DOHH2 (cell line): ENCODE results near the gene NUCB1.
A peak's percentile ranks its signal among the peaks of the same experiment; 100 is the strongest.

Source experiments
- H3F3A ChIP-seq: fragments of 200-600 bp; sonication (generic), shearing (Covaris generic); 2 replicates; pipeline ENCODE4 v1.6.0; 2016; ENCODE audit warnings: antibody characterized with exemption, mild to moderate bottlenecking; ENCODE audit not compliant: control insufficient read depth, insufficient read depth
- H3K27ac ChIP-seq: fragments of 200-600 bp; sonication (generic); 2 replicates; pipeline ENCODE4 v1.5.1; 2014; ENCODE audit warnings: low read depth, mild to moderate bottlenecking, low read length, moderate library complexity
- H3K27me3 ChIP-seq: fragments of 200-600 bp; sonication (generic); 2 replicates; pipeline ENCODE4 v1.6.1; 2014; ENCODE audit warnings: mild to moderate bottlenecking, low read length, mixed read lengths; ENCODE audit not compliant: control insufficient read depth
- H3K36me3 ChIP-seq: fragments of 200-600 bp; sonication (generic); 2 replicates; pipeline ENCODE4 v1.6.1; 2014; ENCODE audit warnings: mild to moderate bottlenecking, low read length, moderate library complexity, mixed read lengths; ENCODE audit not compliant: control insufficient read depth
- H3K4me1 ChIP-seq: fragments of 200-600 bp; sonication (generic); 2 replicates; pipeline ENCODE4 v1.6.1; 2014; ENCODE audit warnings: mild to moderate bottlenecking, low read length, mixed read lengths; ENCODE audit not compliant: control insufficient read depth
- H3K4me2 ChIP-seq: fragments of 200-600 bp; sonication (generic); 2 replicates; pipeline ENCODE4 v1.6.0; 2014; ENCODE audit warnings: mild to moderate bottlenecking, low read length, moderate library complexity
- H3K4me3 ChIP-seq: fragments of 200-600 bp; sonication (generic); 2 replicates; pipeline ENCODE4 v1.5.1; 2014; ENCODE audit warnings: mild to moderate bottlenecking, low read length, mixed read lengths
- H3K79me2 ChIP-seq: fragments of 200-600 bp; sonication (generic); 2 replicates; pipeline ENCODE4 v1.6.1; 2014; ENCODE audit warnings: mild to moderate bottlenecking, low read length, mixed read lengths; ENCODE audit not compliant: control insufficient read depth
- H3K9me2 ChIP-seq: fragments of 200-600 bp; sonication (generic); replicated peaks from 2 replicates; pipeline ENCODE4 v1.6.1; 2014; ENCODE audit warnings: mild to moderate bottlenecking, low read length, mixed read lengths; ENCODE audit not compliant: control insufficient read depth
- H3K9me3 ChIP-seq: fragments of 200-600 bp; sonication (generic); 2 replicates; pipeline ENCODE4 v1.6.1; 2014; ENCODE audit warnings: antibody characterized with exemption, low read length, mixed read lengths; ENCODE audit not compliant: control insufficient read depth, insufficient read depth
- H4K20me1 ChIP-seq: fragments of 200-600 bp; sonication (generic); 2 replicates; pipeline ENCODE4 v1.6.0; 2014; ENCODE audit warnings: low read depth, mild to moderate bottlenecking, antibody characterized with exemption, low read length, moderate library complexity; ENCODE audit not compliant: control insufficient read depth, insufficient read depth
- CTCF ChIP-seq: fragments of 200-600 bp; sonication (generic); IDR thresholded peaks from one replicate; pipeline ENCODE4 v1.5.1; 2014; ENCODE audit warnings: antibody characterized with exemption, mild to moderate bottlenecking, low read depth, low read length; ENCODE audit not compliant: poor library complexity, severe bottlenecking
- EZH2phosphoT487 ChIP-seq: fragments of 200-600 bp; sonication (generic); IDR thresholded peaks from 2 replicates; pipeline ENCODE4 v1.6.1; 2017; ENCODE audit warnings: borderline replicate concordance, mild to moderate bottlenecking, antibody characterized with exemption, low read length, moderate library complexity, mixed read lengths

Gene NUCB1

GRCh38 chr19:48861313-48861712, 38.8 kb upstream of the NUCB1 start:
- Histone ChIP-seq H3K4me3 (no peak overlapping the region), H3K79me2 (no peaks in the 10 kb centered on the region), H3K27me3 (no peaks in the 10 kb centered on the region), H4K20me1 (no peaks in the 10 kb centered on the region), H3K9me2 (no peaks in the 10 kb centered on the region), H3F3A (no peaks in the 10 kb centered on the region), H3K9me3 (no peaks in the 10 kb centered on the region), H3K4me1 (peaks cover 16% of the 10 kb centered on the region), H3K4me2 (no peak overlapping the region), H3K36me3 (no peaks in the 10 kb centered on the region), H3K27ac (no peak overlapping the region)
- no peak for TF ChIP-seq EZH2phosphoT487
- TF ChIP-seq CTCF: no peak

- Histone ChIP-seq H3K79me2 (no peaks in the 10 kb centered on the region), H3F3A (no peaks in the 10 kb centered on the region), H3K27ac (no peak overlapping the region), H3K4me3 (no peak overlapping the region), H3K36me3 (no peaks in the 10 kb centered on the region), H3K9me3 (no peaks in the 10 kb centered on the region), H4K20me1 (no peaks in the 10 kb centered on the region), H3K27me3 (no peaks in the 10 kb centered on the region), H3K4me2 (no peak overlapping the region), H3K9me2 (no peaks in the 10 kb centered on the region), H3K4me1 (peaks cover 31% of the 10 kb centered on the region)
- TF ChIP-seq EZH2phosphoT487: no peak
- TF ChIP-seq CTCF: no peak
Measured at GRCh38 chr19:48862827-48863226, 37.3 kb upstream of the NUCB1 start.

- no peak overlapping the region for H3K27ac ChIP-seq
- H3K36me3 ChIP-seq: no peaks in the 10 kb centered on the region
Measured at GRCh38 chr19:48866692-48867091, 33.4 kb upstream of the NUCB1 start.

More at GRCh38 chr19:48866692-48867091, 33.4 kb upstream of the NUCB1 start:
- Histone ChIP-seq H3K4me2 (peak overlapping the region; percentile 57), H3F3A (no peaks in the 10 kb centered on the region), H3K9me3 (no peaks in the 10 kb centered on the region), H4K20me1 (no peaks in the 10 kb centered on the region), H3K4me3 (no peak overlapping the region), H3K4me1 (peaks cover 30% of the 10 kb centered on the region), H3K9me2 (no peaks in the 10 kb centered on the region), H3K79me2 (no peaks in the 10 kb centered on the region), H3K27me3 (no peaks in the 10 kb centered on the region)
- TF ChIP-seq CTCF (no peak), EZH2phosphoT487 (no peak)
